Measurements from ENCODE around the gene KLHL26. TPM values are rescaled to one million over a fixed set of nuclear protein-coding genes. Genes with fewer than 3 reads are reported as not detected.

Gene KLHL26
- total and polyA plus RNA-seq, 9 of the 15 experiments (the other 6 are each of a cell fraction or from before 2014, with no cell fraction given), result 0.13 to 13.3 (median 1.4) TPM

GRCh38 chr19:18587962-18588610 lies 48.7 kb upstream of the KLHL26 start (continued):
- TF ChIP-seq, protein P1, sequence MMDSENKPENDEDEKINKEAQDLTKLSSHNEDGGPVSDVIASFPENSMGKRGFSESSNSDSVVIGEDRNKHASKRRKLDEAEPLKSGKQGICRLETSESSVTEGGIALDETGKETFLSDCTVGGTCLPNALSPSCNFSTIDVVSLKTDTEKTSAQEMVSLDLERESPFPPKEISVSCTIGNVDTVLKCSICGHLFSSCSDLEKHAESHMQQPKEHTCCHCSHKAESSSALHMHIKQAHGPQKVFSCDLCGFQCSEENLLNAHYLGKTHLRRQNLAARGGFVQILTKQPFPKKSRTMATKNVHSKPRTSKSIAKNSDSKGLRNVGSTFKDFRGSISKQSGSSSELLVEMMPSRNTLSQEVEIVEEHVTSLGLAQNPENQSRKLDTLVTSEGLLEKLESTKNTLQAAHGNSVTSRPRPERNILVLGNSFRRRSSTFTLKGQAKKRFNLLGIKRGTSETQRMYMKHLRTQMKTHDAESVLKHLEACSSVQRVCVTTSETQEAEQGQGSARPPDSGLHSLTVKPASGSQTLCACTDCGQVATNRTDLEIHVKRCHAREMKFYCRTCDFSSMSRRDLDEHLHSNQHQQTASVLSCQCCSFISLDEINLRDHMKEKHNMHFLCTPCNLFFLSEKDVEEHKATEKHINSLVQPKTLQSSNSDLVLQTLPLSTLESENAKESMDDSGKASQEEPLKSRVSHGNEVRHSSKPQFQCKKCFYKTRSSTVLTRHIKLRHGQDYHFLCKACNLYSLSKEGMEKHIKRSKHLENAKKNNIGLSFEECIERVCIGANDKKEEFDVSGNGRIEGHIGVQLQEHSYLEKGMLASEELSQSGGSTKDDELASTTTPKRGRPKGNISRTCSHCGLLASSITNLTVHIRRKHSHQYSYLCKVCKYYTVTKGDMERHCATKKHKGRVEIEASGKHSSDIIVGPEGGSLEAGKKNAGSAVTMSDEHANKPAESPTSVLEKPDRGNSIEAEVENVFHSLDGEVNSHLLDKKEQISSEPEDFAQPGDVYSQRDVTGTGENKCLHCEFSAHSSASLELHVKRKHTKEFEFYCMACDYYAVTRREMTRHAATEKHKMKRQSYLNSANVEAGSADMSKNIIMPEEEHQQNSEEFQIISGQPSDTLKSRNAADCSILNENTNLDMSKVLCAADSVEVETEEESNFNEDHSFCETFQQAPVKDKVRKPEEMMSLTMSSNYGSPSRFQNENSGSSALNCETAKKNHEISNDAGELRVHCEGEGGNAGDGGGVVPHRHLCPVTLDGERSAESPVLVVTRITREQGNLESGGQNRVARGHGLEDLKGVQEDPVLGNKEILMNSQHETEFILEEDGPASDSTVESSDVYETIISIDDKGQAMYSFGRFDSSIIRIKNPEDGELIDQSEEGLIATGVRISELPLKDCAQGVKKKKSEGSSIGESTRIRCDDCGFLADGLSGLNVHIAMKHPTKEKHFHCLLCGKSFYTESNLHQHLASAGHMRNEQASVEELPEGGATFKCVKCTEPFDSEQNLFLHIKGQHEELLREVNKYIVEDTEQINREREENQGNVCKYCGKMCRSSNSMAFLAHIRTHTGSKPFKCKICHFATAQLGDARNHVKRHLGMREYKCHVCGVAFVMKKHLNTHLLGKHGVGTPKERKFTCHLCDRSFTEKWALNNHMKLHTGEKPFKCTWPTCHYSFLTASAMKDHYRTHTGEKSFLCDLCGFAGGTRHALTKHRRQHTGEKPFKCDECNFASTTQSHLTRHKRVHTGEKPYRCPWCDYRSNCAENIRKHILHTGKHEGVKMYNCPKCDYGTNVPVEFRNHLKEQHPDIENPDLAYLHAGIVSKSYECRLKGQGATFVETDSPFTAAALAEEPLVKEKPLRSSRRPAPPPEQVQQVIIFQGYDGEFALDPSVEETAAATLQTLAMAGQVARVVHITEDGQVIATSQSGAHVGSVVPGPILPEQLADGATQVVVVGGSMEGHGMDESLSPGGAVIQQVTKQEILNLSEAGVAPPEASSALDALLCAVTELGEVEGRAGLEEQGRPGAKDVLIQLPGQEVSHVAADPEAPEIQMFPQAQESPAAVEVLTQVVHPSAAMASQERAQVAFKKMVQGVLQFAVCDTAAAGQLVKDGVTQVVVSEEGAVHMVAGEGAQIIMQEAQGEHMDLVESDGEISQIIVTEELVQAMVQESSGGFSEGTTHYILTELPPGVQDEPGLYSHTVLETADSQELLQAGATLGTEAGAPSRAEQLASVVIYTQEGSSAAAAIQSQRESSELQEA (IDR thresholded peaks at IDR 0.05; ENCODE audit: low read depth), result 0 out of 2 replicates have a peak, but pooled peaks have one; percentile 29
- TF ChIP-seq XRCC4 (IDR thresholded peaks at IDR 0.05; ENCODE audit: extremely low read depth, insufficient read depth, insufficient read length), result no peak
- TF ChIP-seq SMARCE1 (IDR thresholded peaks at IDR 0.05), result peak; percentile 56; the same call in 1 of the 2 replicates
- TF ChIP-seq, protein P2, sequence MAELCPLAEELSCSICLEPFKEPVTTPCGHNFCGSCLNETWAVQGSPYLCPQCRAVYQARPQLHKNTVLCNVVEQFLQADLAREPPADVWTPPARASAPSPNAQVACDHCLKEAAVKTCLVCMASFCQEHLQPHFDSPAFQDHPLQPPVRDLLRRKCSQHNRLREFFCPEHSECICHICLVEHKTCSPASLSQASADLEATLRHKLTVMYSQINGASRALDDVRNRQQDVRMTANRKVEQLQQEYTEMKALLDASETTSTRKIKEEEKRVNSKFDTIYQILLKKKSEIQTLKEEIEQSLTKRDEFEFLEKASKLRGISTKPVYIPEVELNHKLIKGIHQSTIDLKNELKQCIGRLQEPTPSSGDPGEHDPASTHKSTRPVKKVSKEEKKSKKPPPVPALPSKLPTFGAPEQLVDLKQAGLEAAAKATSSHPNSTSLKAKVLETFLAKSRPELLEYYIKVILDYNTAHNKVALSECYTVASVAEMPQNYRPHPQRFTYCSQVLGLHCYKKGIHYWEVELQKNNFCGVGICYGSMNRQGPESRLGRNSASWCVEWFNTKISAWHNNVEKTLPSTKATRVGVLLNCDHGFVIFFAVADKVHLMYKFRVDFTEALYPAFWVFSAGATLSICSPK (IDR thresholded peaks at IDR 0.05; ENCODE audit: borderline replicate concordance), result 0 out of 2 replicates have a peak, but pooled peaks have one; percentile 31
- no peak for TF ChIP-seq ZMIZ1 (IDR thresholded peaks at IDR 0.05; ENCODE audit: low read depth in 2 of 2, low read length in 2 of 2)
- no peak for TF ChIP-seq GTF2F1 (IDR thresholded peaks at IDR 0.05; ENCODE audit: low read depth, low read length)
- no peak for TF ChIP-seq CHD2 (IDR thresholded peaks at IDR 0.05; ENCODE audit: low read depth, low read length)
- peak; percentile 26; the same call in 1 of the 2 replicates for TF ChIP-seq ZBTB2 (IDR thresholded peaks at IDR 0.05)
- TF ChIP-seq, protein P3, sequence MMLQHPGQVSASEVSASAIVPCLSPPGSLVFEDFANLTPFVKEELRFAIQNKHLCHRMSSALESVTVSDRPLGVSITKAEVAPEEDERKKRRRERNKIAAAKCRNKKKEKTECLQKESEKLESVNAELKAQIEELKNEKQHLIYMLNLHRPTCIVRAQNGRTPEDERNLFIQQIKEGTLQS (IDR thresholded peaks at IDR 0.05), result no peak
- TF ChIP-seq, protein P3 (CRISPR knock-in tag; conservative IDR thresholded peaks at IDR 0.05), result 0 out of 2 replicates have a peak, but pooled peaks have one; percentile 49
- no peak for TF ChIP-seq RFX5 (IDR thresholded peaks at IDR 0.05; ENCODE audit: low read depth, low read length)
